GM23338 (cell line): Measurements from ENCODE around the gene SYT13. TPM values are rescaled to one million over a fixed set of nuclear protein-coding genes. Genes with fewer than 3 reads are reported as not detected.

ENCODE experiments used
- ATAC-seq: fragments of 200-7000 bp; cut with Tn5 transposase; 3 replicates; pipeline ENCODE4 v1.9.1; 2020
- DNase-seq: peaks from one replicate; pipeline ENCODE4 v3.0.0-alpha.2; 2015; ENCODE audit warnings: low spot score
- H2AFZ ChIP-seq: fragments of 200-600 bp; sonication (generic); 2 replicates; pipeline ENCODE4 v1.8.0; 2016; ENCODE audit warnings: antibody characterized with exemption, mild to moderate bottlenecking, moderate library complexity
- H3F3A ChIP-seq: fragments of 200-600 bp; sonication (generic); replicated peaks from 2 replicates; pipeline ENCODE4 v1.8.0; 2017; ENCODE audit warnings: antibody characterized with exemption, mixed run types, low read depth
- H3K27ac ChIP-seq: fragments of 200-600 bp; sonication (generic); 2 replicates; pipeline ENCODE4 v1.6.1; 2016; ENCODE audit warnings: low read depth
- H3K27me3 ChIP-seq: fragments of 200-600 bp; sonication (generic); 2 replicates; pipeline ENCODE4 v1.8.0; 2016; ENCODE audit warnings: mild to moderate bottlenecking, mixed run types, moderate library complexity; ENCODE audit not compliant: insufficient read depth
- H3K36me3 ChIP-seq: fragments of 200-600 bp; sonication (generic); 2 replicates; pipeline ENCODE4 v1.8.0; 2016; ENCODE audit warnings: mild to moderate bottlenecking; ENCODE audit not compliant: insufficient read depth
- H3K4me1 ChIP-seq: fragments of 200-600 bp; sonication (generic); 2 replicates; pipeline ENCODE4 v1.8.0; 2016; ENCODE audit warnings: mild to moderate bottlenecking, moderate library complexity; ENCODE audit not compliant: insufficient read depth
- H3K4me2 ChIP-seq: fragments of 200-600 bp; sonication (generic); 2 replicates; pipeline ENCODE4 v1.7.1; 2017; ENCODE audit warnings: mixed run types
- H3K4me3 ChIP-seq: fragments of 200-600 bp; sonication (generic); 2 replicates; pipeline ENCODE4 v1.6.1; 2016; ENCODE audit warnings: mixed run types
- H3K79me2 ChIP-seq: fragments of 200-600 bp; sonication (generic); replicated peaks from 2 replicates; pipeline ENCODE4 v1.8.0; 2017; ENCODE audit warnings: mild to moderate bottlenecking; ENCODE audit not compliant: insufficient read depth
- H3K9me2 ChIP-seq: fragments of 200-600 bp; sonication (generic); 2 replicates; pipeline ENCODE4 v1.8.0; 2017; ENCODE audit not compliant: insufficient read depth
- H4K20me1 ChIP-seq: fragments of 200-600 bp; sonication (generic); replicated peaks from 2 replicates; pipeline ENCODE4 v1.8.0; 2017; ENCODE audit warnings: mild to moderate bottlenecking; ENCODE audit not compliant: insufficient read depth
- H3K27ac Mint-ChIP-seq: 2 replicates; pipeline ENCODE4 v1.8.0; 2020; ENCODE audit warnings: inconsistent platforms, mild to moderate bottlenecking, moderate library complexity, mixed read lengths
- H3K27me3 Mint-ChIP-seq: 3 replicates; pipeline ENCODE4 v1.8.0; 2022; ENCODE audit warnings: low read depth, mild to moderate bottlenecking, moderate library complexity, mixed read lengths, inconsistent platforms; ENCODE audit not compliant: insufficient read depth, poor library complexity
- H3K36me3 Mint-ChIP-seq: 3 replicates; pipeline ENCODE4 v1.8.0; 2021; ENCODE audit warnings: low read depth, mild to moderate bottlenecking, inconsistent platforms, moderate library complexity, mixed read lengths
- H3K4me1 Mint-ChIP-seq: 3 replicates; pipeline ENCODE4 v1.8.0; 2020; ENCODE audit warnings: mild to moderate bottlenecking, inconsistent platforms, mixed read lengths
- H3K4me3 Mint-ChIP-seq: 3 replicates; pipeline ENCODE4 v1.8.0; 2021; ENCODE audit warnings: moderate library complexity, mild to moderate bottlenecking, inconsistent platforms, mixed read lengths
- H3K9me3 Mint-ChIP-seq: 3 replicates; pipeline ENCODE4 v1.8.0; 2020; ENCODE audit warnings: moderate library complexity, mild to moderate bottlenecking, inconsistent platforms, mixed read lengths
- CREB1 ChIP-seq: fragments of 250-450 bp; sonication (Bioruptor Pico); IDR thresholded peaks from 2 replicates; pipeline ENCODE4 v1.5.0; 2020; ENCODE audit warnings: low read depth, mild to moderate bottlenecking, moderate library complexity
- CTCF ChIP-seq, 2 experiments: fragments of 200-600 bp in 1 of 2; sonication (generic) in 1 of 2; conservative IDR thresholded peaks; 2 replicates each; pipeline versions ENCODE4 v1.5.1 to v1.6.1; 2016 to 2017; ENCODE audit warnings: antibody characterized with exemption in 2 of 2, low read depth in 2 of 2, mild to moderate bottlenecking in 2 of 2, moderate library complexity in 1 of 2
- ETS1 ChIP-seq: IDR thresholded peaks from 2 replicates; pipeline ENCODE4 v1.6.1; 2016; ENCODE audit warnings: antibody characterized with exemption
- EZH2phosphoT487 ChIP-seq: fragments of 200-600 bp; sonication (generic); IDR thresholded peaks from one replicate; pipeline ENCODE4 v1.8.1; 2018; ENCODE audit warnings: antibody characterized with exemption; ENCODE audit not compliant: unreplicated experiment
- NANOG ChIP-seq: IDR thresholded peaks from 2 replicates; pipeline ENCODE4 v1.6.1; 2016; ENCODE audit warnings: antibody characterized with exemption, borderline replicate concordance
- POLR2AphosphoS5 ChIP-seq: IDR thresholded peaks from 2 replicates; pipeline ENCODE4 v1.6.1; 2016; ENCODE audit warnings: antibody characterized with exemption, low read depth
- STAT1 ChIP-seq: IDR thresholded peaks from one replicate; pipeline ENCODE4 v1.6.1; 2016; ENCODE audit warnings: antibody characterized with exemption; ENCODE audit not compliant: unreplicated experiment
- ZNF114 ChIP-seq: fragments of 250-450 bp; sonication (Bioruptor Pico); IDR thresholded peaks from 2 replicates; pipeline ENCODE4 v1.5.0; 2020; ENCODE audit warnings: mild to moderate bottlenecking, moderate library complexity
- ZNF331 ChIP-seq: fragments of 250-450 bp; sonication (Bioruptor Pico); IDR thresholded peaks from 2 replicates; pipeline ENCODE4 v1.5.0; 2020; ENCODE audit warnings: low read depth, mild to moderate bottlenecking, moderate library complexity
- polyA plus RNA-seq: library from polyadenylated mRNA; unstranded; fragments of >200 nt; fragmentation: Nextera tagmentation; extraction: Ambion mirVana; gene quantifications from 2 replicates; pipeline ENCODE4 v1.2.1, GENCODE V29; 2016
- total RNA-seq: library from RNA; depleted of rRNA; stranded (reverse); fragments of >200 nt; shearing (Covaris generic); gene quantifications from 2 replicates; pipeline ENCODE4 v1.2.3, GENCODE V29; 2014

SYT13 gene
- total and polyA plus RNA-seq, 2 experiments from 2014 or later, result 3.4 to 16.3 TPM

DNA sequence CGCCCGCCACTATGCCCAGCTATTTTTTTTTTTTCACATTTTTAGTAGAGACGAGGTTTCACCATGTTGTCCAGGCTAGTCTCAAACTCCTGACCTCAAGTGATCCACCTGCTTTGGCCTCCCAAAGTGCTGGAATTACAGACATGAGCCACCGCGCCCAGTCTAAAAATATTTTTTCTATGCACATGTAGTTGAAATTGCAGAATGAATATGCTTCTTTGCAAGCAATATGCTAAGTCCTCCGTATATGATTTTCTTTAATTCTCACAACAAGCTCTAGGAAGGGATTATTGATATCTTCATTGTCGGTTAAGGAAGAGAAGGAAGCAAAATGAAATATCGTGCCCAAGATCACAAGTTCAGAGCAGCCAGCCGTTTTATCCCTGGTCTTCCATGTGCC lies 30.1 kb upstream of the SYT13 start:
- ATAC-seq, result no peak
- no peaks in the 10 kb centered on the region for H3K9me2 ChIP-seq
- H3K27me3 ChIP-seq, result no peaks in the 10 kb centered on the region
- no peak overlapping the region for H3K27ac Mint-ChIP-seq
- H3K4me1 Mint-ChIP-seq, result no peaks in the 10 kb centered on the region
- no peak for TF ChIP-seq POLR2AphosphoS5
- H3K36me3 ChIP-seq, result no peaks in the 10 kb centered on the region
- H3K27ac ChIP-seq, result no peak overlapping the region
- no peak overlapping the region for H2AFZ ChIP-seq
- H3K4me3 ChIP-seq, result no peak overlapping the region
- no peaks in the 10 kb centered on the region for H3F3A ChIP-seq
- H3K4me2 ChIP-seq, result no peak overlapping the region
- H3K4me1 ChIP-seq, result no peaks in the 10 kb centered on the region
- H3K9me3 Mint-ChIP-seq, result no peaks in the 10 kb centered on the region
- DNase-seq, result no peak
- no peaks in the 10 kb centered on the region for H3K79me2 ChIP-seq
- no peaks in the 10 kb centered on the region for H4K20me1 ChIP-seq
- no peaks in the 10 kb centered on the region for H3K36me3 Mint-ChIP-seq
- H3K4me3 Mint-ChIP-seq, result no peak overlapping the region
- peaks cover 3% of the 10 kb centered on the region for H3K27me3 Mint-ChIP-seq

DNA sequence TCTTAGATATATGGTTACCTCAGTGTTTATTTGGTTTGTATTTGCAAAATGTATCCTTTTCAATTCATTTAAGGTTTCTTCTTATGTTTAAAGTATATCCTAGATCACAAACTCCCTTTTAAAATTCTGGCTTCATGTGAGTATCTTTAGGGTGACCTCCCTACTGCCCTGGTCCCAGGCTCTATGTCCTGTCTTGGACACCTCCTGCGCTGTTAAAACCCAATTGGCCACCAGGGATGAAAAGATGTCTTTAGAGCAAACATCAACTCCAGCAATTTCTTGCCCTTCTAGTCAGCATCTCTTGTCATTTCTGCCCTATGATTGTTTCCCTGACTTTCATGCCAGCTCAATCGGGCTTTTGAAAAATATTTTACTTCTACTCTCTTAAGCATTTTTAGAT lies 28.8 kb upstream of the SYT13 start:
- no peaks in the 10 kb centered on the region for H4K20me1 ChIP-seq
- no peaks in the 10 kb centered on the region for H3K4me1 ChIP-seq
- no peaks in the 10 kb centered on the region for H3K36me3 ChIP-seq
- no peak overlapping the region for H3K27ac Mint-ChIP-seq
- no peaks in the 10 kb centered on the region for H3F3A ChIP-seq
- no peak overlapping the region for H3K4me3 Mint-ChIP-seq
- no peaks in the 10 kb centered on the region for H3K27me3 ChIP-seq
- H2AFZ ChIP-seq, result no peak overlapping the region
- no peak overlapping the region for H3K27ac ChIP-seq
- no peak overlapping the region for H3K4me2 ChIP-seq
- no peak for ATAC-seq
- H3K79me2 ChIP-seq, result no peaks in the 10 kb centered on the region
- no peaks in the 10 kb centered on the region for H3K9me3 Mint-ChIP-seq
- no peaks in the 10 kb centered on the region for H3K36me3 Mint-ChIP-seq
- no peak overlapping the region for H3K4me3 ChIP-seq
- DNase-seq, result peak; percentile 23
- TF ChIP-seq POLR2AphosphoS5 (no peak), CTCF (conservative IDR thresholded peaks at IDR 0.05; ENCODE audit: low read depth in 2 of 2) (peak in 1 of 2 experiments; percentile 11; a peak in 1 of 4 replicates)
- no peaks in the 10 kb centered on the region for H3K4me1 Mint-ChIP-seq
- no peaks in the 10 kb centered on the region for H3K9me2 ChIP-seq
- H3K27me3 Mint-ChIP-seq, result peaks cover 2% of the 10 kb centered on the region

DNA sequence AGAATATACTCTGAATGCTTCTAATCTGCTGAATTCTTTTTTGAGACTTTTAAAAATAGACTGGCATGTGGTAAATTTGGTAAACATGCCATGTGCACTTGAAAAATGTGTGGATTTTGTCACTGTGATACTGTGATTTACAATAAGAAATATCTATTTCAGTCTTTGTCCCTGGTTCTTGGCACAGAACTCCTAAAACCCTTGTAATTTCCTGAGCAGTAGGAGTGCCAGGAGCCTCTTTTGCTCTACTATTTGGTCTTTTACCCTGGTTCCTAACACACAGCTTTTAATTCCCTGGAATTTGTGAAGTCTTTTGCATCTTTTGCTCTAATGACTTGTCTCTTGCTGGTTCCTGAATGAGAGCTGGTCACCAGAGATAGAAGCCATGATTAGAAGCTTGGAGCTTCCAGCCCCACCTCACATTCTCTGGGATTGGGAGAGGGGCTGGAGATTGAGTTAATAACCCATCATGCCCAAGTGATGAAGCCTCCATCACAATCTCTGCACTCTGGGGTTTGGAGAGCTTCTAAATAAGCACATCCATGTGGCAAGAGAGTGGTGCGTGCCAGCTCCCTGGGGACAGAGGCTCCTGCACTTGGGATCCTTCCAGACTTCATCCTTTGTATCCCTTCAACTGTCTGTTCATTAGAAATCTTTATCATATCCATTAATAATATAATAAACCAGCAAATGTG lies 27.2 kb upstream of the SYT13 start:
- no peak overlapping the region for H3K27ac Mint-ChIP-seq
- H2AFZ ChIP-seq, result no peak overlapping the region
- H3K4me3 ChIP-seq, result no peak overlapping the region
- H3K9me3 Mint-ChIP-seq, result no peaks in the 10 kb centered on the region
- H3K4me2 ChIP-seq, result no peak overlapping the region
- H4K20me1 ChIP-seq, result no peaks in the 10 kb centered on the region
- no peaks in the 10 kb centered on the region for H3F3A ChIP-seq
- ATAC-seq, result no peak
- no peaks in the 10 kb centered on the region for H3K4me1 ChIP-seq
- no peaks in the 10 kb centered on the region for H3K36me3 ChIP-seq
- H3K4me3 Mint-ChIP-seq, result no peak overlapping the region
- H3K36me3 Mint-ChIP-seq, result no peaks in the 10 kb centered on the region
- no peaks in the 10 kb centered on the region for H3K4me1 Mint-ChIP-seq
- no peaks in the 10 kb centered on the region for H3K27me3 ChIP-seq
- no peaks in the 10 kb centered on the region for H3K9me2 ChIP-seq
- H3K27ac ChIP-seq, result no peak overlapping the region
- no peaks in the 10 kb centered on the region for H3K79me2 ChIP-seq
- H3K27me3 Mint-ChIP-seq, result no peaks in the 10 kb centered on the region
- no peak for DNase-seq
- TF ChIP-seq ETS1, result no peak
- no peak for TF ChIP-seq POLR2AphosphoS5
- no peak for TF ChIP-seq ZNF114 (CRISPR knock-in tag)
- TF ChIP-seq CREB1 (CRISPR knock-in tag), result no peak
- no peak for TF ChIP-seq ZNF331 (CRISPR knock-in tag)
- TF ChIP-seq STAT1, result no peak
- TF ChIP-seq CTCF (conservative IDR thresholded peaks at IDR 0.05; ENCODE audit: low read depth in 2 of 2), result no peak
- TF ChIP-seq NANOG, result no peak
- no peak for TF ChIP-seq EZH2phosphoT487
